Esophagus muscularis mucosa (tissue), 3 donors: ENCODE measurements around the gene MTUS2.

ENCODE experiments used
- CTCF ChIP-seq, 3 experiments: fragments of 200-600 bp in 2 of 3; fragments of 450-650 bp in 1 of 3; sonication (generic) in 2 of 3; IDR thresholded peaks; one replicate each; pipeline ENCODE4 v1.5.1; 2017 to 2019; ENCODE audit warnings: antibody characterized with exemption in 3 of 3, mild to moderate bottlenecking in 2 of 3, moderate library complexity in 1 of 3
- EP300 ChIP-seq: sonication (generic); formaldehyde crosslinking; IDR thresholded peaks from one replicate; pipeline ENCODE4 v1.6.1; 2017; ENCODE audit warnings: antibody characterized with exemption

- TF ChIP-seq CTCF (IDR thresholded peaks at IDR 0.05) (no peak), EP300 (no peak)
These were observed 705.6 kb downstream of the MTUS2 start for GRCh38 chr13:29525757-29526156.
